HepG2 (cell line): Measurements from ENCODE around the gene MTX1. TPM values are rescaled to one million over a fixed set of nuclear protein-coding genes. Genes with fewer than 3 reads are reported as not detected.

Source experiments
- ADNP ChIP-seq: sonication (generic); formaldehyde crosslinking; IDR thresholded peaks from 2 replicates; pipeline ENCODE4 v1.4.0; 2020; ENCODE audit warnings: missing genetic modification reagents
- ARHGAP35 ChIP-seq: sonication (generic); formaldehyde crosslinking; IDR thresholded peaks from 2 replicates; pipeline ENCODE4 v1.9.0; 2022; ENCODE audit warnings: mild to moderate bottlenecking, inconsistent platforms, moderate library complexity, missing genetic modification reagents, borderline replicate concordance
- CBX1 ChIP-seq: IDR thresholded peaks from one replicate; pipeline ENCODE4 v1.6.1; 2016; ENCODE audit warnings: antibody characterized with exemption, low read depth
- FOXK2 ChIP-seq: fragments of 450-650 bp; IDR thresholded peaks from 2 replicates; pipeline ENCODE4 v1.6.1; 2016
- GPN1 ChIP-seq: sonication (generic); formaldehyde crosslinking; IDR thresholded peaks from 2 replicates; pipeline ENCODE4 v1.5.1; 2020; ENCODE audit warnings: missing genetic modification reagents, borderline replicate concordance
- HDAC6 ChIP-seq: fragments of 200-600 bp; sonication (generic); IDR thresholded peaks from 2 replicates; pipeline ENCODE4 v1.7.0; 2017; ENCODE audit warnings: mild to moderate bottlenecking, antibody characterized with exemption, low read length, low read depth
- HNF4A ChIP-seq: sonication (generic); formaldehyde crosslinking; IDR thresholded peaks from 2 replicates; pipeline ENCODE4 v1.4.0; 2020; ENCODE audit warnings: missing genetic modification reagents
- KAT7 ChIP-seq: IDR thresholded peaks from 2 replicates; pipeline ENCODE4 v1.6.1; 2018; ENCODE audit warnings: borderline replicate concordance, missing compliant biosample characterization
- KAT8 ChIP-seq: IDR thresholded peaks from 2 replicates; pipeline ENCODE4 v1.6.1; 2016; ENCODE audit warnings: missing genetic modification reagents, missing compliant biosample characterization
- MAF1 ChIP-seq: sonication (generic); formaldehyde crosslinking; IDR thresholded peaks from 2 replicates; pipeline ENCODE4 v1.5.0; 2020; ENCODE audit warnings: missing genetic modification reagents, borderline replicate concordance
- MIXL1 ChIP-seq: IDR thresholded peaks from 2 replicates; pipeline ENCODE4 v1.6.1; 2016
- MTF2 ChIP-seq: sonication (generic); formaldehyde crosslinking; IDR thresholded peaks from 2 replicates; pipeline ENCODE4 v1.5.0; 2020; ENCODE audit warnings: missing genetic modification reagents, borderline replicate concordance
- NFKB2 ChIP-seq: sonication (generic); formaldehyde crosslinking; IDR thresholded peaks from 2 replicates; pipeline ENCODE4 v1.4.0; 2020; ENCODE audit warnings: missing genetic modification reagents, borderline replicate concordance
- PHB2 ChIP-seq: fragments of 450-650 bp; IDR thresholded peaks from 2 replicates; pipeline ENCODE4 v1.6.1; 2018; ENCODE audit not compliant: partially characterized antibody
- PPARG ChIP-seq: conservative IDR thresholded peaks from 2 replicates; pipeline ENCODE4 v1.6.1; 2016; ENCODE audit warnings: missing biosample characterization, missing genetic modification reagents
- RFXAP ChIP-seq: sonication (generic); formaldehyde crosslinking; IDR thresholded peaks from 2 replicates; pipeline ENCODE4 v1.4.0; 2020; ENCODE audit warnings: missing genetic modification reagents, borderline replicate concordance
- SRY ChIP-seq: sonication (generic); formaldehyde crosslinking; IDR thresholded peaks from 2 replicates; pipeline ENCODE4 v1.8.0; 2022; ENCODE audit warnings: mild to moderate bottlenecking, missing genetic modification reagents
- TOPORS ChIP-seq: sonication (generic); formaldehyde crosslinking; IDR thresholded peaks from 2 replicates; pipeline ENCODE4 v1.8.0; 2023; ENCODE audit warnings: mild to moderate bottlenecking, missing genetic modification reagents
- ZC3H13 ChIP-seq: sonication (generic); formaldehyde crosslinking; IDR thresholded peaks from 2 replicates; pipeline ENCODE4 v1.8.1; 2023; ENCODE audit warnings: mild to moderate bottlenecking, missing genetic modification reagents, moderate library complexity
- ZFP37 ChIP-seq: sonication (generic); formaldehyde crosslinking; IDR thresholded peaks from 2 replicates; pipeline ENCODE4 v1.4.0; 2020; ENCODE audit warnings: missing genetic modification reagents, borderline replicate concordance
- ZNF143 ChIP-seq: sonication (generic); formaldehyde crosslinking; IDR thresholded peaks from 2 replicates; pipeline ENCODE4 v1.4.0; 2020; ENCODE audit warnings: missing genetic modification reagents
- ZNF274 ChIP-seq: sonication (generic); formaldehyde crosslinking; IDR thresholded peaks from 2 replicates; pipeline ENCODE4 v1.5.1; 2020; ENCODE audit warnings: mild to moderate bottlenecking, missing genetic modification reagents
- ZNF431 ChIP-seq: sonication (generic); formaldehyde crosslinking; IDR thresholded peaks from 2 replicates; pipeline ENCODE4 v1.9.0; 2022; ENCODE audit warnings: missing genetic modification reagents, low read depth, mild to moderate bottlenecking, borderline replicate concordance
- ZNF432 ChIP-seq: sonication (generic); formaldehyde crosslinking; IDR thresholded peaks from 2 replicates; pipeline ENCODE4 v1.5.0; 2020; ENCODE audit warnings: missing genetic modification reagents, mild to moderate bottlenecking, borderline replicate concordance
- ZNF605 ChIP-seq: sonication (generic); formaldehyde crosslinking; IDR thresholded peaks from 2 replicates; pipeline ENCODE4 v1.8.0; 2022; ENCODE audit warnings: mild to moderate bottlenecking, missing genetic modification reagents
- ZNF616 ChIP-seq: sonication (generic); formaldehyde crosslinking; IDR thresholded peaks from 2 replicates; pipeline ENCODE4 v1.5.0; 2020; ENCODE audit warnings: low read depth, mild to moderate bottlenecking, missing genetic modification reagents
- ZNF776 ChIP-seq: sonication (generic); formaldehyde crosslinking; IDR thresholded peaks from 2 replicates; pipeline ENCODE4 v1.4.0; 2020; ENCODE audit warnings: mild to moderate bottlenecking, missing genetic modification reagents
- ZNF850 ChIP-seq: sonication (generic); formaldehyde crosslinking; conservative IDR thresholded peaks from 2 replicates; pipeline ENCODE4 v1.9.0; 2021; ENCODE audit warnings: mild to moderate bottlenecking, missing genetic modification reagents
- polyA plus RNA-seq, 8 experiments: library from polyadenylated mRNA; depleted of rRNA in 3 of 8; stranded (reverse) in 7 of 8; unstranded in 1 of 8; fragments of >200 nt; fragmentation: Illumina TruSeq in 4 of 8; extraction: Trizol in 4 of 8; gene quantifications; 2 replicates each; pipeline versions ENCODE4 v1.2.1 to v1.2.3, GENCODE V29; 2011 to 2016; ENCODE audit warnings: low read depth in 4 of 8, missing spikeins in 1 of 8, mixed read lengths in 1 of 8; ENCODE audit not compliant: insufficient read depth in 1 of 8
- total RNA-seq, 5 experiments: library from RNA; depleted of rRNA; stranded (reverse); fragments of >200 nt; fragmentation: Illumina TruSeq; extraction: Trizol; gene quantifications; 2 replicates each; pipeline ENCODE4 v1.2.3, GENCODE V29; 2016; ENCODE audit warnings: low read depth in 1 of 5
- TF ChIP-seq, protein P1 (sequence below): sonication (generic); formaldehyde crosslinking; IDR thresholded peaks from 2 replicates; pipeline ENCODE4 v1.4.0; 2020; ENCODE audit warnings: low read depth, mild to moderate bottlenecking, missing genetic modification reagents
- TF ChIP-seq, protein P2 (sequence below): sonication (generic); formaldehyde crosslinking; IDR thresholded peaks from 2 replicates; pipeline ENCODE4 v1.5.1; 2020; ENCODE audit warnings: mild to moderate bottlenecking, moderate library complexity, missing genetic modification reagents
- TF ChIP-seq, protein P3 (sequence below): IDR thresholded peaks from 2 replicates; pipeline ENCODE4 v1.6.1; 2016; ENCODE audit warnings: mild to moderate bottlenecking, missing biosample characterization, missing genetic modification reagents

MTX1 gene
- total and polyA plus RNA-seq, 2 of the 13 experiments (the other 11 are each of a cell fraction or from before 2014, with no cell fraction given), result 64.5 to 72.6 TPM

DNA sequence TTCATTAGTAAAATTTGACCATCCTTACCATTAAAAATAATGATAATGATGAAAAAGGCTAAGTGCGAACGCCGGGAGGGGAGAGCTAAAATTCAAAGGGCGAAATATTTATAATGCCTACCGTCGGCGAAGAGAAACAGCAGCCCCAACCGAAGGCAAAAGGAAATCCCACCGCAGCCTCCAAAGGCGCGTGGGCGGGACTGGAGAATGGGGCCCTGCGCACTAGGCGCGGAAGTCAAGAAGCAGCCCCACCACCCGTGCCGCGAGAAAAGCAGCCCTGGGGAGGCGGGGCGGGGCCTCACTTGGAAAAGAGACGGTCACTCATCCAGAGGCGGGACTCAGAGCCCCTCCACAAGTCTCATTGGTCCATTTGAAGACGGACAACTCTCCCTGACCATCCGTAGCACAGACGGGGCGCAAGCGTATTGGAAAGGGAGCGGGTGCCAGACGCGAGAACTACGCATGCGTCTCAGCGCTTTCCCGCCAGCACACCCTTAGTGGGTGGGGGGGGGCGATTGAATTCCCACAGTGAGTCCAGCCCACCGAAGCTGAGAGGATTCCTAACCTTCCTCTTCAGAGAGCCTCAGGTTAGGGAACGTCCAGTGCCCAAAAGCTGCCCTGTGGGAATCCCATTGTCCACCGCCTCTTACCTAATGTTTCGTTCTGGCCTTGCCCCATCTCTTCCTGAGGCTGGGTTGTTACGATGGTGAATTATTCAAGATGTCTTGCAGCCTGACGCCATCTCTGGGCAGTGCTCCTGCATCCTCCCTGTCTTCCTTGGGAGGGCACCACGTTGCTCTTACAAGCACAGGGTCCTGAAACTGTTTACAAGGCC is 19.0 kb downstream of the MTX1 start (continued):
- TF ChIP-seq SRY (CRISPR knock-in tag) (no peak), ZNF776 (CRISPR knock-in tag) (no peak; the same call in 1 of the 2 replicates), PPARG (no peak), ZNF431 (CRISPR knock-in tag) (no peak), ARHGAP35 (CRISPR knock-in tag) (peak; percentile 63; the same call in 1 of the 2 replicates), ZNF274 (CRISPR knock-in tag) (no peak; the same call in 1 of the 2 replicates), ZNF605 (CRISPR knock-in tag) (peak; percentile 84; the same call in 1 of the 2 replicates), HDAC6 (no peak), HNF4A (CRISPR knock-in tag) (no peak), KAT7 (CRISPR knock-in tag) (0 out of 2 replicates have a peak, but pooled peaks have one; percentile 29), ZNF850 (no peak), RFXAP (CRISPR knock-in tag) (0 out of 2 replicates have a peak, but pooled peaks have one; percentile 18), MTF2 (CRISPR knock-in tag) (no peak), ZNF143 (CRISPR knock-in tag) (no peak), ADNP (CRISPR knock-in tag) (no peak), ZC3H13 (CRISPR knock-in tag) (no peak), KAT8 (CRISPR knock-in tag) (peak; percentile 83), MIXL1 (CRISPR knock-in tag) (0 out of 2 replicates have a peak, but pooled peaks have one; percentile 11), TOPORS (CRISPR knock-in tag) (no peak), ZNF432 (CRISPR knock-in tag) (no peak), ZFP37 (CRISPR knock-in tag) (0 out of 2 replicates have a peak, but pooled peaks have one; percentile 46), FOXK2 (no peak), NFKB2 (CRISPR knock-in tag) (no peak; the same call in 1 of the 2 replicates), ZNF616 (no peak), CBX1 (peak; percentile 18), PHB2 (no peak), MAF1 (CRISPR knock-in tag) (no peak), GPN1 (CRISPR knock-in tag) (no peak)
- TF ChIP-seq, protein P1, sequence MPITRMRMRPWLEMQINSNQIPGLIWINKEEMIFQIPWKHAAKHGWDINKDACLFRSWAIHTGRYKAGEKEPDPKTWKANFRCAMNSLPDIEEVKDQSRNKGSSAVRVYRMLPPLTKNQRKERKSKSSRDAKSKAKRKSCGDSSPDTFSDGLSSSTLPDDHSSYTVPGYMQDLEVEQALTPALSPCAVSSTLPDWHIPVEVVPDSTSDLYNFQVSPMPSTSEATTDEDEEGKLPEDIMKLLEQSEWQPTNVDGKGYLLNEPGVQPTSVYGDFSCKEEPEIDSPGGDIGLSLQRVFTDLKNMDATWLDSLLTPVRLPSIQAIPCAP (CRISPR knock-in tag), result no peak
- TF ChIP-seq, protein P2, sequence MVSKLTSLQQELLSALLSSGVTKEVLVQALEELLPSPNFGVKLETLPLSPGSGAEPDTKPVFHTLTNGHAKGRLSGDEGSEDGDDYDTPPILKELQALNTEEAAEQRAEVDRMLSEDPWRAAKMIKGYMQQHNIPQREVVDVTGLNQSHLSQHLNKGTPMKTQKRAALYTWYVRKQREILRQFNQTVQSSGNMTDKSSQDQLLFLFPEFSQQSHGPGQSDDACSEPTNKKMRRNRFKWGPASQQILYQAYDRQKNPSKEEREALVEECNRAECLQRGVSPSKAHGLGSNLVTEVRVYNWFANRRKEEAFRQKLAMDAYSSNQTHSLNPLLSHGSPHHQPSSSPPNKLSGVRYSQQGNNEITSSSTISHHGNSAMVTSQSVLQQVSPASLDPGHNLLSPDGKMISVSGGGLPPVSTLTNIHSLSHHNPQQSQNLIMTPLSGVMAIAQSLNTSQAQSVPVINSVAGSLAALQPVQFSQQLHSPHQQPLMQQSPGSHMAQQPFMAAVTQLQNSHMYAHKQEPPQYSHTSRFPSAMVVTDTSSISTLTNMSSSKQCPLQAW (CRISPR knock-in tag), result no peak
- TF ChIP-seq, protein P3, sequence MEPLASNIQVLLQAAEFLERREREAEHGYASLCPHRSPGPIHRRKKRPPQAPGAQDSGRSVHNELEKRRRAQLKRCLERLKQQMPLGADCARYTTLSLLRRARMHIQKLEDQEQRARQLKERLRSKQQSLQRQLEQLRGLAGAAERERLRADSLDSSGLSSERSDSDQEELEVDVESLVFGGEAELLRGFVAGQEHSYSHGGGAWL (CRISPR knock-in tag), result peak; percentile 52; the same call in 1 of the 2 replicates
